Measurements from ENCODE around the gene NSL1. TPM values are rescaled to one million over a fixed set of nuclear protein-coding genes. Genes with fewer than 3 reads are reported as not detected.
"Not testable (repeated sequence)": the region's sequence is repeated elsewhere in the genome, so short reads cannot be mapped to it uniquely, and the experiment has no call there.

NSL1 gene
- polyA plus RNA-seq, 2 donors = 4.7 to 11.1 TPM

GRCh38 chr1:212719633-212720032, 71.9 kb downstream of the NSL1 start:
- Histone ChIP-seq H3K4me1 (ENCODE audit: control insufficient read depth in 2 of 2, insufficient read depth in 2 of 2, low read length in 1 of 2) (peaks cover 0 to 3% of the 10 kb centered on the region in 2 donors), H3K27ac (ENCODE audit: low read depth in 2 of 2, low read length in 1 of 2) (no peak overlapping the region), H3K4me3 (ENCODE audit: low read depth in 1 of 2, low read length in 2 of 2) (no peak overlapping the region), H3K36me3 (ENCODE audit: control insufficient read depth in 2 of 2, insufficient read depth in 2 of 2, low read length in 1 of 2) (no peaks in the 10 kb centered on the region), H3K9me3 (ENCODE audit: control insufficient read depth in 2 of 2, insufficient read depth in 1 of 2, low read depth in 1 of 2, low read length in 1 of 2) (no peaks in the 10 kb centered on the region), H3K27me3 (ENCODE audit: control insufficient read depth in 1 of 2, insufficient read depth in 2 of 2, low read length in 2 of 2) (no peaks in the 10 kb centered on the region)
- 91 to 92% methylated on average over 2 of the region's 2 CpGs for WGBS, 2 donors

GRCh38 chr1:212718499-212718898, 73.1 kb downstream of the NSL1 start:
- 28 to 38% methylated on average over 4 of the region's 4 CpGs for WGBS, 2 donors
- H3K27ac ChIP-seq (ENCODE audit: low read depth in 2 of 2, low read length in 1 of 2) = no peak overlapping the region
- H3K36me3 ChIP-seq (ENCODE audit: control insufficient read depth in 2 of 2, insufficient read depth in 2 of 2, low read length in 1 of 2) = no peaks in the 10 kb centered on the region
- no peak overlapping the region for H3K4me3 ChIP-seq (ENCODE audit: low read depth in 1 of 2, low read length in 2 of 2)
- H3K27me3 ChIP-seq (ENCODE audit: control insufficient read depth in 1 of 2, insufficient read depth in 2 of 2, low read length in 2 of 2) = no peaks in the 10 kb centered on the region
- H3K9me3 ChIP-seq (ENCODE audit: control insufficient read depth in 2 of 2, insufficient read depth in 1 of 2, low read depth in 1 of 2, low read length in 1 of 2) = no peaks in the 10 kb centered on the region
- H3K4me1 ChIP-seq (ENCODE audit: control insufficient read depth in 2 of 2, insufficient read depth in 2 of 2, low read length in 1 of 2) = peaks cover 0 to 3% of the 10 kb centered on the region in 2 donors

GRCh38 chr1:212716161-212716560, 75.4 kb downstream of the NSL1 start:
- no peaks in the 10 kb centered on the region for H3K27me3 ChIP-seq (ENCODE audit: control insufficient read depth in 1 of 2, insufficient read depth in 2 of 2, low read length in 2 of 2)
- no peaks in the 10 kb centered on the region for H3K36me3 ChIP-seq (ENCODE audit: control insufficient read depth in 2 of 2, insufficient read depth in 2 of 2, low read length in 1 of 2)
- no peaks in the 10 kb centered on the region for H3K9me3 ChIP-seq (ENCODE audit: control insufficient read depth in 2 of 2, insufficient read depth in 1 of 2, low read depth in 1 of 2, low read length in 1 of 2)
- H3K4me1 ChIP-seq (ENCODE audit: control insufficient read depth in 2 of 2, insufficient read depth in 2 of 2, low read length in 1 of 2) = no peaks in the 10 kb centered on the region
- WGBS, 2 donors = 53 to 57% methylated on average over 1 of the region's 1 CpG
- H3K27ac ChIP-seq (ENCODE audit: low read depth in 2 of 2, low read length in 1 of 2) = no peak overlapping the region
- no peak overlapping the region for H3K4me3 ChIP-seq (ENCODE audit: low read depth in 1 of 2, low read length in 2 of 2)

GRCh38 chr1:212713465-212714136, 78.0 kb downstream of the NSL1 start:
- WGBS, 2 donors = 79 to 82% methylated on average over 5 of the region's 5 CpGs
- H3K9me3 ChIP-seq (ENCODE audit: control insufficient read depth in 2 of 2, insufficient read depth in 1 of 2, low read depth in 1 of 2, low read length in 1 of 2) = no peaks in the 10 kb centered on the region
- H3K27me3 ChIP-seq (ENCODE audit: control insufficient read depth in 1 of 2, insufficient read depth in 2 of 2, low read length in 2 of 2) = no peaks in the 10 kb centered on the region
- no peaks in the 10 kb centered on the region for H3K36me3 ChIP-seq (ENCODE audit: control insufficient read depth in 2 of 2, insufficient read depth in 2 of 2, low read length in 1 of 2)
- H3K27ac ChIP-seq (ENCODE audit: low read depth in 2 of 2, low read length in 1 of 2) = no peak overlapping the region
- H3K4me1 ChIP-seq (ENCODE audit: control insufficient read depth in 2 of 2, insufficient read depth in 2 of 2, low read length in 1 of 2) = no peaks in the 10 kb centered on the region
- no peak overlapping the region for H3K4me3 ChIP-seq (ENCODE audit: low read depth in 1 of 2, low read length in 2 of 2)

GRCh38 chr1:212712451-212713303, 78.9 kb downstream of the NSL1 start:
- Histone ChIP-seq H3K36me3 (ENCODE audit: control insufficient read depth in 2 of 2, insufficient read depth in 2 of 2, low read length in 1 of 2) (no peaks in the 10 kb centered on the region), H3K27ac (ENCODE audit: low read depth in 2 of 2, low read length in 1 of 2) (no peak overlapping the region), H3K9me3 (ENCODE audit: control insufficient read depth in 2 of 2, insufficient read depth in 1 of 2, low read depth in 1 of 2, low read length in 1 of 2) (no peaks in the 10 kb centered on the region), H3K27me3 (ENCODE audit: control insufficient read depth in 1 of 2, insufficient read depth in 2 of 2, low read length in 2 of 2) (no peaks in the 10 kb centered on the region), H3K4me3 (ENCODE audit: low read depth in 1 of 2, low read length in 2 of 2) (no peak overlapping the region), H3K4me1 (ENCODE audit: control insufficient read depth in 2 of 2, insufficient read depth in 2 of 2, low read length in 1 of 2) (no peaks in the 10 kb centered on the region)
- 66 to 69% methylated on average over 4 of the region's 4 CpGs for WGBS, 2 donors

- H3K9me3 ChIP-seq (ENCODE audit: control insufficient read depth in 2 of 2, insufficient read depth in 1 of 2, low read depth in 1 of 2, low read length in 1 of 2); H3K4me3 ChIP-seq (ENCODE audit: low read depth in 1 of 2, low read length in 2 of 2); H3K36me3 ChIP-seq (ENCODE audit: control insufficient read depth in 2 of 2, insufficient read depth in 2 of 2, low read length in 1 of 2); H3K27ac ChIP-seq (ENCODE audit: low read depth in 2 of 2, low read length in 1 of 2); H3K27me3 ChIP-seq (ENCODE audit: control insufficient read depth in 1 of 2, insufficient read depth in 2 of 2, low read length in 2 of 2); H3K4me1 ChIP-seq (ENCODE audit: control insufficient read depth in 2 of 2, insufficient read depth in 2 of 2, low read length in 1 of 2): not testable (repeated sequence)
- 95 to 97% methylated on average over 8 of the region's 8 CpGs for WGBS, 2 donors
These were observed 79.6 kb downstream of the NSL1 start for GRCh38 chr1:212711974-212712373.

- Histone ChIP-seq H3K9me3 (ENCODE audit: control insufficient read depth in 2 of 2, insufficient read depth in 1 of 2, low read depth in 1 of 2, low read length in 1 of 2) (no peaks in the 10 kb centered on the region), H3K4me3 (ENCODE audit: low read depth in 1 of 2, low read length in 2 of 2) (no peak overlapping the region), H3K4me1 (ENCODE audit: control insufficient read depth in 2 of 2, insufficient read depth in 2 of 2, low read length in 1 of 2) (no peaks in the 10 kb centered on the region), H3K27ac (ENCODE audit: low read depth in 2 of 2, low read length in 1 of 2) (no peak overlapping the region), H3K36me3 (ENCODE audit: control insufficient read depth in 2 of 2, insufficient read depth in 2 of 2, low read length in 1 of 2) (no peaks in the 10 kb centered on the region), H3K27me3 (ENCODE audit: control insufficient read depth in 1 of 2, insufficient read depth in 2 of 2, low read length in 2 of 2) (no peaks in the 10 kb centered on the region)
- WGBS, 2 donors = 76 to 79% methylated on average over 6 of the region's 6 CpGs
These were observed 81.0 kb downstream of the NSL1 start for GRCh38 chr1:212710566-212710965.

- Histone ChIP-seq H3K27me3 (ENCODE audit: control insufficient read depth in 1 of 2, insufficient read depth in 2 of 2, low read length in 2 of 2) (no peaks in the 10 kb centered on the region), H3K36me3 (ENCODE audit: control insufficient read depth in 2 of 2, insufficient read depth in 2 of 2, low read length in 1 of 2) (no peaks in the 10 kb centered on the region), H3K4me3 (ENCODE audit: low read depth in 1 of 2, low read length in 2 of 2) (no peak overlapping the region), H3K27ac (ENCODE audit: low read depth in 2 of 2, low read length in 1 of 2) (no peak overlapping the region), H3K9me3 (ENCODE audit: control insufficient read depth in 2 of 2, insufficient read depth in 1 of 2, low read depth in 1 of 2, low read length in 1 of 2) (no peaks in the 10 kb centered on the region), H3K4me1 (ENCODE audit: control insufficient read depth in 2 of 2, insufficient read depth in 2 of 2, low read length in 1 of 2) (peaks cover 6 to 9% of the 10 kb centered on the region in 2 donors)
- 74 to 90% methylated on average over 9 of the region's 9 CpGs for WGBS, 2 donors
These were observed 87.5 kb downstream of the NSL1 start for GRCh38 chr1:212703991-212704564.

- H3K4me3 ChIP-seq (ENCODE audit: low read depth in 1 of 2, low read length in 2 of 2) = no peak overlapping the region
- no peaks in the 10 kb centered on the region for H3K27me3 ChIP-seq (ENCODE audit: control insufficient read depth in 1 of 2, insufficient read depth in 2 of 2, low read length in 2 of 2)
- WGBS, 2 donors = 53 to 59% methylated on average over 1 of the region's 1 CpG
- H3K27ac ChIP-seq (ENCODE audit: low read depth in 2 of 2, low read length in 1 of 2) = no peak overlapping the region
- no peaks in the 10 kb centered on the region for H3K9me3 ChIP-seq (ENCODE audit: control insufficient read depth in 2 of 2, insufficient read depth in 1 of 2, low read depth in 1 of 2, low read length in 1 of 2)
- H3K4me1 ChIP-seq (ENCODE audit: control insufficient read depth in 2 of 2, insufficient read depth in 2 of 2, low read length in 1 of 2) = peaks cover 10 to 12% of the 10 kb centered on the region in 2 donors
- no peaks in the 10 kb centered on the region for H3K36me3 ChIP-seq (ENCODE audit: control insufficient read depth in 2 of 2, insufficient read depth in 2 of 2, low read length in 1 of 2)
These were observed 88.9 kb downstream of the NSL1 start for GRCh38 chr1:212702672-212703071.

Data from esophagus (tissue), 2 donors.